ENCODE results near the gene STK38. TPM values are rescaled to one million over a fixed set of nuclear protein-coding genes. Genes with fewer than 3 reads are reported as not detected.

STK38 gene
- total and polyA plus RNA-seq, 2 of the 4 experiments (the other 2 are of a cell fraction), result 10.6 to 19.7 TPM

GRCh38 chr6:36492092-36492491 lies 55.2 kb downstream of the STK38 start:
- Histone ChIP-seq H3K18ac (ENCODE audit: low read depth, low read length) (no peak overlapping the region), H3K9ac (ENCODE audit: low read depth, low read length) (no peak overlapping the region), H3K36me3 (ENCODE audit: control insufficient read depth, insufficient read depth, low read length) (peaks cover 26% of the 10 kb centered on the region), H2AK9ac (replicated peaks; ENCODE audit: low read depth, low read length, poor library complexity) (no peak overlapping the region), H3K14ac (replicated peaks; ENCODE audit: low read depth, low read length) (no peak overlapping the region), H2AK5ac (ENCODE audit: low read depth, low read length) (no peak overlapping the region), H3K79me1 (ENCODE audit: low read depth in 1 of 2, low read length in 2 of 2) (peaks cover 3 to 66% of the 10 kb centered on the region in 2 experiments; a peak in 2 of 4 replicates), H3K23ac (ENCODE audit: low read depth, low read length) (no peak overlapping the region), H3K4ac (ENCODE audit: low read depth, low read length) (no peak overlapping the region), H2BK15ac (ENCODE audit: low read depth, low read length) (no peak overlapping the region), H3K4me1 (ENCODE audit: control insufficient read depth, insufficient read depth, low read length) (peaks cover 8% of the 10 kb centered on the region), H3K56ac (ENCODE audit: extremely low read depth, insufficient read depth, low read length) (no peak overlapping the region), H2BK120ac (ENCODE audit: low read depth, low read length) (no peak overlapping the region), H4K5ac (ENCODE audit: low read depth, low read length) (no peak overlapping the region), H2BK20ac (ENCODE audit: low read depth, low read length) (no peak overlapping the region; the same call in 1 of the 2 replicates), H3K27ac (ENCODE audit: insufficient read depth, low read length) (no peak overlapping the region), H2AFZ (replicated peaks; ENCODE audit: low read length, poor library complexity) (no peak overlapping the region), H3K9me1 (ENCODE audit: insufficient read depth, low read length) (peaks cover 15% of the 10 kb centered on the region), H3K4me3 (ENCODE audit: insufficient read depth, low read depth, low read length) (no peak overlapping the region), H2BK5ac (ENCODE audit: low read depth, low read length, poor library complexity, severe bottlenecking) (no peak overlapping the region), H3K9me3 (ENCODE audit: control insufficient read depth, insufficient read depth, low read length) (no peaks in the 10 kb centered on the region), H4K20me1 (ENCODE audit: insufficient read depth, low read length) (peaks cover 19% of the 10 kb centered on the region; the same call in 1 of the 2 replicates), H3K27me3 (ENCODE audit: control insufficient read depth, insufficient read depth, low read length) (no peaks in the 10 kb centered on the region), H4K8ac (ENCODE audit: low read depth in 2 of 2, low read length in 2 of 2) (no peak overlapping the region), H3K4me2 (ENCODE audit: low read depth, low read length) (no peak overlapping the region), H4K91ac (ENCODE audit: insufficient read depth, low read depth, low read length) (no peak overlapping the region)
- ChIA-PET POLR2A (ENCODE audit: unreplicated experiment) (no interaction called here), CTCF (interaction anchor here (1.3 kb wide), 1 partner anchor 12 kb away, joined by 5 read pairs; no protein-coding TSS in a partner anchor)
- BruUV-seq (replicated peaks), result no TSS peak
- no peak for DNase-seq
- in situ Hi-C loops (cut with MboI; ENCODE audit: low sequenced_read_pairs), result no loop called here
- dilution Hi-C loops (cut with HindIII; ENCODE audit: low sequenced_read_pairs, unreplicated experiment), result no loop called here
- no CpG with 5 or more reads among the region's 4 CpGs for WGBS, 2 experiments (ENCODE audit: extremely low coverage in 2 of 2, insufficient read length in 1 of 2)
- intact Hi-C loops (cut with micrococcal nuclease), result no loop called here
- no peak for TF ChIP-seq CHD1 (IDR thresholded peaks at IDR 0.05; ENCODE audit: low read depth, low read length)
- no peak for TF ChIP-seq FOS (IDR thresholded peaks at IDR 0.05; ENCODE audit: low read depth, low read length)
- no peak for TF ChIP-seq CEBPB (IDR thresholded peaks at IDR 0.05; ENCODE audit: low read depth, low read length)
- no peak for TF ChIP-seq POLR2A (IDR thresholded peaks at IDR 0.05; ENCODE audit: low read depth, low read length)
- TF ChIP-seq MXI1 (IDR thresholded peaks at IDR 0.05; ENCODE audit: borderline replicate concordance, low read depth, low read length), result no peak
- TF ChIP-seq USF2 (IDR thresholded peaks at IDR 0.05; ENCODE audit: low read depth, low read length), result no peak
- no peak for TF ChIP-seq ELK1 (IDR thresholded peaks at IDR 0.05; ENCODE audit: borderline replicate concordance, low read depth, low read length)
- no peak for TF ChIP-seq RCOR1 (IDR thresholded peaks at IDR 0.05; ENCODE audit: insufficient replicate concordance, low read length)
- no peak for TF ChIP-seq RFX5 (IDR thresholded peaks at IDR 0.05; ENCODE audit: low read depth, low read length)
- no peak for TF ChIP-seq SMC3 (IDR thresholded peaks at IDR 0.05; ENCODE audit: low read depth, low read length)
- no peak for TF ChIP-seq NFE2L2 (IDR thresholded peaks at IDR 0.05; ENCODE audit: low read depth, low read length)
- no peak for TF ChIP-seq RAD21 (IDR thresholded peaks at IDR 0.05; ENCODE audit: low read length)
- TF ChIP-seq BHLHE40 (IDR thresholded peaks at IDR 0.05; ENCODE audit: low read depth, low read length), result no peak
- TF ChIP-seq CTCF (conservative IDR thresholded peaks at IDR 0.05; ENCODE audit: low read depth, low read length), result no peak
- ATAC-seq (ENCODE audit: low read depth), result no peak
